Fibroblast of the aortic adventitia (primary cell): ENCODE data around the gene JMJD1C. TPM values are rescaled to one million over a fixed set of nuclear protein-coding genes. Genes with fewer than 3 reads are reported as not detected.
A peak's percentile ranks its signal among the peaks of the same experiment; 100 is the strongest.

ENCODE experiments used
- DNase-seq: peaks from one replicate; pipeline ENCODE4 v3.0.0-alpha.2; 2010; ENCODE audit warnings: low read depth
- H3K4me3 ChIP-seq: 2 replicates; pipeline ENCODE4 v1.5.1; 2011; ENCODE audit warnings: low read depth, mild to moderate bottlenecking, control low read depth, low read length, moderate library complexity
- CTCF ChIP-seq: IDR thresholded peaks from 2 replicates; pipeline ENCODE4 v1.5.1; 2011; ENCODE audit warnings: mild to moderate bottlenecking, low read length, control low read depth, inconsistent platforms; ENCODE audit not compliant: insufficient read depth
- total RNA-seq: library from RNA; depleted of rRNA; stranded (reverse); fragments of >200 nt; gene quantifications from 2 replicates; pipeline ENCODE4 v1.2.3, GENCODE V29; 2012; ENCODE audit warnings: low replicate concordance

Gene JMJD1C
- total RNA-seq, 1 donor: 120 TPM

- TF ChIP-seq CTCF: no peak
- no peak overlapping the region for H3K4me3 ChIP-seq
- DNase-seq: peak; percentile 36
Measured at GRCh38 chr10:63438506-63439498, 27.0 kb downstream of the JMJD1C start.

- no peak for TF ChIP-seq CTCF
- no peak overlapping the region for H3K4me3 ChIP-seq
- peak; percentile 49 for DNase-seq
Measured at GRCh38 chr10:63437116-63437949, 28.4 kb downstream of the JMJD1C start.

GRCh38 chr10:63436225-63436624, 29.6 kb downstream of the JMJD1C start:
- no peak for TF ChIP-seq CTCF
- DNase-seq: no peak
- H3K4me3 ChIP-seq: no peak overlapping the region

- H3K4me3 ChIP-seq: no peak overlapping the region
- TF ChIP-seq CTCF: no peak
Measured at GRCh38 chr10:63434866-63435854, 30.6 kb downstream of the JMJD1C start.

GRCh38 chr10:63431962-63432797, 33.6 kb downstream of the JMJD1C start:
- peak; percentile 39 for DNase-seq
- no peak for TF ChIP-seq CTCF
- H3K4me3 ChIP-seq: no peak overlapping the region

More at GRCh38 chr10:63434866-63435854, 30.6 kb downstream of the JMJD1C start:
- no peak for DNase-seq
